PFSK-1 (cell line): ENCODE results near the gene OPCML.

Experiments
- FOXP2 ChIP-seq: optimal IDR thresholded peaks from 2 replicates; pipeline ENCODE3; 2011; ENCODE audit warnings: borderline replicate concordance, control low read depth, inconsistent platforms; ENCODE audit not compliant: insufficient read depth; ENCODE audit errors: extremely low read length, extremely low read depth
- POLR2AphosphoS5 ChIP-seq: IDR thresholded peaks from 2 replicates; pipeline ENCODE4 v1.6.1; 2012; ENCODE audit warnings: low read depth, mild to moderate bottlenecking, control low read depth, low read length, moderate library complexity
- REST ChIP-seq, 2 experiments: IDR thresholded peaks; 2 replicates each; pipeline versions ENCODE4 v1.6.1 to v1.8.0; 2011 to 2012; ENCODE audit warnings: low read depth in 2 of 2, low read length in 2 of 2, control low read depth in 1 of 2, inconsistent platforms in 1 of 2, mild to moderate bottlenecking in 1 of 2, moderate library complexity in 1 of 2; ENCODE audit not compliant: insufficient read depth in 1 of 2
- SIN3A ChIP-seq: IDR thresholded peaks from 2 replicates; pipeline ENCODE4 v1.6.1; 2012; ENCODE audit warnings: mild to moderate bottlenecking, low read length, moderate library complexity, borderline replicate concordance; ENCODE audit not compliant: insufficient read depth
- TAF1 ChIP-seq: IDR thresholded peaks from 2 replicates; pipeline ENCODE4 v1.6.1; 2012; ENCODE audit warnings: low read length, control low read depth, borderline replicate concordance; ENCODE audit not compliant: insufficient read depth

Gene OPCML

DNA sequence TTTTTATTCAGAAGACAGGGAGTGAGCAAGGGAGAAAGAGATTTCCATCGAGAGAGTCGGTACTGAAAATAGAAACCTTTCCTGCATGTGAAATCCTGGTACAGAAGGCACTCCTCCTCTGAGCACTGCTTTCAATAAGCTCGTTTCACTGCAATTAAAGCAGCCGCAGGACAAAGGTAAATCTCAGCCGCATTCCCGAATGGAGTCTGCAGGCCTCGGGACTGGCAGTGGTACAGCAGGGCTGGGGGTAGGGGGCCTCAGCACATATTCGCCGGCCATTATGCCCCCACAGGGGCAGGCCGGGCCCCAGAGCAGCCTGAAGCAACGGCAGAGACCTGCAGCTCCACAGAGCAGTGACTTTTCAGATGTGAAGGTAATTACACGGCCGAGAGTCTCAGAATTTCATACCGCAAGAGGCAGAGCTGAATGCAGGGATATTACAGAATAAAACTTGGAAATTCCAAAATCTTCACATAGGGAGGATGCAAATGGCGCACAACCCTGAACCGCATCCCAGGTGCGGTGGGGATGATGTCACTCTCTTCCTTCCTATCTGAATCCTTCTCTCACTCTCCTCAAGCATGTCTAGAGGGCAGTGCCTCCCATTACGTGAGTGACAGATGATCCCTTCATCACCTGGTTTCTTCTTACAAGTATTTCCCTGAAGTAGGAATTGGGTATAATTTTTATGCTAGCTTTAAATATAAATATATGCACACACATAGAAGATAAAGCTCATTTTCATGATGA is 622.1 kb downstream of the OPCML start:
- TF ChIP-seq FOXP2 (no peak), TAF1 (no peak), SIN3A (no peak), REST (IDR thresholded peaks at IDR 0.05; ENCODE audit: insufficient read depth in 1 of 2, low read depth in 2 of 2, low read length in 2 of 2) (no peak), POLR2AphosphoS5 (no peak)

DNA sequence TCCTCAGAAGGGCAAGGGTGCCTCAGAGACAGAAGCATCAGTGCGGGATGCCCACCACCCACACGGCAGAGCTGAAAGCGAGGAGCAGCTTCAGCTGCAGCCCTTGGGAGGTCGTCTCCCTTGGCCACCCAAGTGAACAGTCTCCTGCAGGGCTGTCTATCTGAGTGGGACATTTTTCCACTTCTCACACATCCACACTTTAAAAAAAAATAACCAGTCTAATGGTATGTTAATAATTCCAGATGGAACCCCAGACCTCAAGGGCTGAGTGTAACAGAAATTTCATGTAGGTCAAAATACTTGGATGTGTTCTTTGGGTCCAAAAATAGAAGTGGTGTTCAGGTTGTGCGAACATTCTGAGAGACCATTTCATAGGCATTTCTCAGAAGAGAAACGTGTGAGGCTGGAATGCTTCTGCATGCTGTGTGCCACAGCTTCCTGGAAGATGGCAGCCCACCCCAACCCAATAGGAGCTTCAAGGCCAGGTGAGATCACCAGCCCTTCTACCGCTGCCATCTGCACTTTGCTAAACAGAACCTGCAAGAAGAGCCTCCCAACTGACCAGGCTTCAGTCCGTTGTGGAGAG is 623.2 kb downstream of the OPCML start:
- TF ChIP-seq SIN3A, result no peak
- TF ChIP-seq TAF1, result no peak
- TF ChIP-seq POLR2AphosphoS5, result no peak
- no peak for TF ChIP-seq FOXP2
- TF ChIP-seq REST (IDR thresholded peaks at IDR 0.05; ENCODE audit: insufficient read depth in 1 of 2, low read depth in 2 of 2, low read length in 2 of 2), result no peak

GRCh38 chr11:132908414-132908810 is 623.9 kb downstream of the OPCML start:
- TF ChIP-seq TAF1, result no peak
- no peak for TF ChIP-seq REST (IDR thresholded peaks at IDR 0.05; ENCODE audit: insufficient read depth in 1 of 2, low read depth in 2 of 2, low read length in 2 of 2)
- no peak for TF ChIP-seq FOXP2
- TF ChIP-seq POLR2AphosphoS5, result no peak
- TF ChIP-seq SIN3A, result no peak

DNA sequence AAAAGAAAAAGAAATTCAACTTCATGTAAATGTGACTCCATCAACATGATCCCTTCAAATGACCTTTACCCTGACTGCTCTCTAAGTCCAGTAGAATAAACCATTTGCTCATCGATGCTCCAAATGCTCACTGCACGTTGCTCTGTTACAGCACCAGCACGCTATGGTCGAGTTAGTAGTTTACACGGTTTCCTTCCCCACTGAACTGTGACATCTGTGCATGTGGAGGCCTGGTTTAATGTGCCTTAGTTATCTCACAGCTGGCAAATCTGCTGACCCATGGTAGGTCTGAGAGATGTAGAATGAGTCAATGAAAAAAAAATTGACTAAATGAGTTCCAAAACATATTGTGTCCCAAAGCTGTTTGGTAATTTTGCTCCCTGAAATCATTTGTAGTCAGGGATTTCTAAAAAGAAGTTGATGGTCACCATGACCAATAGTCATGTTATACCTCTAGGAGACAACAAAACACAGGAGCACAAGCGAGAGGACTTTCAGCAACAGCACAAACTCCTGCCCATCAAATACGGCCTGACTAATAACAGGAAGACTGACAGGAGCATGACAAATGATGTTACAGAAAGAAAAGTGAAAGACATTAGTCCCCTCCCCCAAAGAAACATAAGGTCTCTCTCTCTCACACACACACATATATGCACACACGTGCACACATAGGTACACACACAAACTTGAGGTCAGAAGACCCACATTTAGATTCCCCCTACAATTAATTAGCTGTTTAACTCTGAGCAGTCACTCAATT is 624.5 kb downstream of the OPCML start:
- no peak for TF ChIP-seq REST (IDR thresholded peaks at IDR 0.05; ENCODE audit: insufficient read depth in 1 of 2, low read depth in 2 of 2, low read length in 2 of 2)
- no peak for TF ChIP-seq SIN3A
- TF ChIP-seq POLR2AphosphoS5, result no peak
- no peak for TF ChIP-seq TAF1
- no peak for TF ChIP-seq FOXP2
